OCI-LY7 (cell line): ENCODE measurements around the gene GPRIN1.

Source experiments
- EZH2phosphoT487 ChIP-seq: fragments of 200-600 bp; sonication (generic); IDR thresholded peaks from 2 replicates; pipeline ENCODE4 v1.6.1; 2018; ENCODE audit warnings: low read depth, borderline replicate concordance, mild to moderate bottlenecking, mixed run types, antibody characterized with exemption, low read length, moderate library complexity, mixed read lengths
- TF ChIP-seq, protein P1 (sequence below): fragments of 200-600 bp; sonication (generic); conservative IDR thresholded peaks from 2 replicates; pipeline ENCODE4 v1.5.1; 2014; ENCODE audit warnings: mild to moderate bottlenecking, antibody characterized with exemption, low read length, moderate library complexity, mixed read lengths

DNA sequence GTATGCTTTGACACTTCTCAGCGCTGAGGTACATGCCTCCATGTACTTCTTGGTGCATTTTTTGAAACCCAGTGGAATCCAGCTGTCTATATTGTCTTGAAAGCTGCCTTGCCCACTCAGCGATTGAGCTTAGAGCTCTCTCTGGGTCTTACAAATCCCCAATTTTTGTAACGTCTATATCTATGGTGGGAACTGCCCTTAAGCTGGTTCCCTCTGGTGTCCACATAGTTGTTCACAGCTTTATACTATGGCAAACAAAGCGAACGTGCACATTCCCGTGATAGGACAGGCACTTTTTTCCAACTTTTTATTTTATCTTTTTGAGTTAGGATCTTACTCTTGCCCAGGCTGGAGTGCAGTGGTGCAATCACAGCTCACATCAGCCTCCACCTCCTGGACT, 39.9 kb downstream of the GPRIN1 start:
- TF ChIP-seq, protein P1, sequence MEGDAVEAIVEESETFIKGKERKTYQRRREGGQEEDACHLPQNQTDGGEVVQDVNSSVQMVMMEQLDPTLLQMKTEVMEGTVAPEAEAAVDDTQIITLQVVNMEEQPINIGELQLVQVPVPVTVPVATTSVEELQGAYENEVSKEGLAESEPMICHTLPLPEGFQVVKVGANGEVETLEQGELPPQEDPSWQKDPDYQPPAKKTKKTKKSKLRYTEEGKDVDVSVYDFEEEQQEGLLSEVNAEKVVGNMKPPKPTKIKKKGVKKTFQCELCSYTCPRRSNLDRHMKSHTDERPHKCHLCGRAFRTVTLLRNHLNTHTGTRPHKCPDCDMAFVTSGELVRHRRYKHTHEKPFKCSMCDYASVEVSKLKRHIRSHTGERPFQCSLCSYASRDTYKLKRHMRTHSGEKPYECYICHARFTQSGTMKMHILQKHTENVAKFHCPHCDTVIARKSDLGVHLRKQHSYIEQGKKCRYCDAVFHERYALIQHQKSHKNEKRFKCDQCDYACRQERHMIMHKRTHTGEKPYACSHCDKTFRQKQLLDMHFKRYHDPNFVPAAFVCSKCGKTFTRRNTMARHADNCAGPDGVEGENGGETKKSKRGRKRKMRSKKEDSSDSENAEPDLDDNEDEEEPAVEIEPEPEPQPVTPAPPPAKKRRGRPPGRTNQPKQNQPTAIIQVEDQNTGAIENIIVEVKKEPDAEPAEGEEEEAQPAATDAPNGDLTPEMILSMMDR, result peak; percentile 35; the same call in 1 of the 2 replicates
- no peak for TF ChIP-seq EZH2phosphoT487
